Daoy (cell line): Measurements from ENCODE around the gene SEL1L2. TPM values are rescaled to one million over a fixed set of nuclear protein-coding genes. Genes with fewer than 3 reads are reported as not detected.

Experiments
- DNase-seq: peaks from one replicate; pipeline ENCODE4 v3.0.0-alpha.2; 2015; ENCODE audit warnings: low read depth
- total RNA-seq: library from RNA; depleted of rRNA; stranded (reverse); fragments of >200 nt; shearing (Covaris generic); gene quantifications from 2 replicates; pipeline ENCODE4 v1.2.3, GENCODE V29; 2014; rRNA removed

SEL1L2 gene
- total RNA-seq, 1 experiment from 2014 or later = not detected

- no peak for DNase-seq
Measured at GRCh38 chr20:13816757-13817156, 173.7 kb downstream of the SEL1L2 start.

DNA sequence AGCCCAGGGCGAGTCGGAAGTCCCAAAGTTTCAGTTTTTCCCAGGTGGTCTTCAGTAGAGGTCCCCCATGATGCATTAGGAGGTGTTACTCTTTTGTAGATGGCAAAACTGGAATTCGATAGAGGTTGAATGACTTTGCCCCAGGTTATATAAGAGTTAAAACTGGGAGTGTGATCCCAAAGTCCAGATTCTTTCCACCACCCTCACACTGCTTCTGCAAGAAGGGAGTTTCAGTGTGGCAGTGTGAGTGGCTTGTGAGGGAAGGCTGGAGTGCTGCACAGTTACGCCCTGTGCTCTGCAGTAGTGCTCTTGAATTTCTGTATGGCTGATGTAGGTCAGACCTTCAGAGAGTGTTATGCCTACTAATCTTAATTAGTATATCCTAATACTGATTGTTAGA lies 175.7 kb downstream of the SEL1L2 start:
- DNase-seq = no peak

DNA sequence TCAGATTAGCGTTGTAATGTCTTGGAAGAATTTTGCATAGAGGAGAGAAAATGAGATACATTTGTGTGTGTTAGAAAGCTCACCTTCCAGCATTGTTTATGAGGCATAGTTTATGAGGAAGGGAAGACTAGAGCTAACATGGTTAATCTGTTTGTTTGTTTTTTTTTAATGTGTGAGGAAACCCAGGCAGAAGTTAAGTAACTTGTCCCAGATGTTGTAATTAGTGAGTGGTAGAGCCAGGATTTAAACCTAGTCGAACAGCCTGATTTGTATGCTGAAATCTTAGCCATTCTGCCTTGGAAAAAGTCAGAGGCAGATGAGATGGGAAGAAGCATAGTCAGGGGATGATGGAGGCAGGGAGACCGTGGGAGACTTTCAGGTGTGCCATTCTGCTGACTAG lies 176.5 kb downstream of the SEL1L2 start:
- no peak for DNase-seq

DNA sequence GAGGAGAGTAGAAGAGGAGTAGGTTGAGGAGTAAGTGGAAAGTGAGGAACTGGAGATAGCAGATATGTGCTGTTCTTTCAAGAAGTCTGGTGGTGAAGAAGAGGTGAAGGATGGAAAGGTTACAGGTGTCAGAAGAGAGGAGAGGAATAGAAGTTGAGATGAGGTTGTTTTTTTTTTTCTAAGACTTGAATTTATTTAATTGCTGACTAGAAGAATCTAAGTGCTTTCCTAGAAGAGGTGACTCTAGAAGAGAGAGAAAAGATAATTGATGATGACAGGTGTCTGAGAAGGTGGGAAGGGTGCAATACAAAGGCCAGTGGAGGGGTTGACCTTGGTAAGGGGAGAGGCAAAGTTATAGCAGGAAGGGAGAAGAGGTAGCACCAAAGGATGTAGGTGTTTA lies 180.0 kb downstream of the SEL1L2 start:
- DNase-seq = no peak

DNA sequence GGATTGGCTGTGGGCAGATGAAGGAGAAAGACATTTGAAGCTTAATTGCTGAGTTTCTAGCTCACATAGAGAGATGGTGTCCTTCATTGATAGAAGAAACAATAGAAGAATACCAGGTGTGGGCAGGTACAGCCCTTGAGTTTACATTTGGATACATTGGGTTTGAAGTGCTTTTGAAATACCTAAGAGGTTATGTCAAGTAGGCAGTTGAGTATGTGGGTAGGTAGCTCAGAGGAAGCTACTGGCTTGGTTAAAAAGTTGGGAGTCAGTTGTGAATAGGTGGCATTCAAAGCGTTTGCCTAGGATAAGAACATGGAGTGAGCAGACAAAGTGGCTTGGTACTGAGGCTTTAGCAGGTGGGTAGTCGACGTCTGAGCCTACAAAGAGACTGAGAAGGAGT lies 180.6 kb downstream of the SEL1L2 start:
- no peak for DNase-seq

GRCh38 chr20:13809373-13809772 lies 181.0 kb downstream of the SEL1L2 start:
- no peak for DNase-seq

DNA sequence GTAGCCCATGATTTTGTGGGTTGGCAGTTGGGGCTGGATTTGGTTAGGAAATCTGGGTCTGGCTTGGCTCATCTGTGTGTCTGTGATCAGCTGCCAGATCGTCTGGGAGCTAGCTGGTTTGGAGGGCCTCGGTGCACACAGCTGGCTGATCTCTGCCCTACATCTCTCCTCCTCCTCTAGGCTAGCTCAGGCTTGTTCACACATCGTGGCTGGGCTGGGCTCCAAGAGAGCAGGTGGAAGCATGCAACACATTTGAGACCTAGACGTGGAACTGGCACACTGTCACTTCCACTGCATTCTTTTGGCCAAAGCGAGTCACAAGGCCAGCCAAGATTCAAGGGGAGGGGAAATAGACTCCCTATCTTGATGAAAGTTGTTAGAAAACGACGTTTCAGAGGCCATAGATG lies 189.7 kb downstream of the SEL1L2 start:
- DNase-seq = peak; percentile 24

- no peak for DNase-seq
Measured at GRCh38 chr20:13799974-13800373, 190.4 kb downstream of the SEL1L2 start.

Other genes with a start within 250 kb of the SEL1L2 start
- 16.6 and 26.9 TPM in 2 replicates for gene ESF1, start 205.7 kb downstream of the SEL1L2 start, total RNA-seq
- 27.4 and 49.6 TPM in 2 replicates for gene NDUFAF5, start 205.6 kb downstream of the SEL1L2 start, total RNA-seq
- 0.51 and 0.86 TPM in 2 replicates for gene MACROD2, start 4.9 kb upstream of the SEL1L2 start, total RNA-seq